ENCODE results near the gene GABRA5. TPM values are rescaled to one million over a fixed set of nuclear protein-coding genes. Genes with fewer than 3 reads are reported as not detected.

GABRA5 gene
- total RNA-seq, 1 experiment from 2014 or later: 0.67 TPM

DNA sequence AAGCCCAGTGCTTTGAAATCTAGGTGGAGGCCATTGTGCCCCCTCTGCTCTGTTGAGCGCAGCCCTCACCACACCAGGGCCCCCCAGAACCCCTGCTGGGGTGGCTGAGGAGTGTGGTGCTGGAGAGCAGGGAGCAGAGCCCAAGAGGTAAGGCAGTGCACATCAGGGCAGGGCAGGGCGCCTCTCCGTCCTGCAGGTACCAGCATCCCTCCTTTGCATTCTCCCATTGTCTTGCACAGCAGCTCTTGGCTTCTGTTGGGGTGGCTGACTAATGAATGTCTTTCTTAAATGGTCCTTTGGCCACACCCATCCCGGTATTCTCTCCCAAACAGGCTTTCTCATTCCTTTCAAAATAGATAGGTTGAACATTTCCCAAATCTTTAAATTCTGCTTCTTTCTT is 62.7 kb downstream of the GABRA5 start:
- DNase-seq: no peak
- no peaks in the 10 kb centered on the region for H3K4me1 ChIP-seq

DNA sequence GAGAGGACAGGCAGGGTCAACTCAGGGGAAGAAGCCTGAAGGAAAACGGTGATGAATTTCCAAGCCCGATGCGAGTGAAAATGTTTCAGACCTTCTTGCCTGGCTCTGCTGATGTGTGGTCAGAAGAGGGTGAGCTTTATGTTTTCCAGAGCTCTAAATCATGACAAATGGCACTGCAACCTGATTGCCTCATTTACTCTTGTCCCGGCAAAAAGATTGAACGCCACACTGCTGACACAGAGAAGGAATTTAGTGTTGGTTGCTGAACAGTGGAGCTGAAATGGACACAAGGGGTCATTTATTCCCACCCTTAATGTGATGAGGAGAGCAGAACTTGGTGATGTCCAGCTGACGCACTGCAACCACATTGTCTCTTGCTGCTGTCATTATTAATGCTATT is 68.0 kb downstream of the GABRA5 start:
- H3K4me1 ChIP-seq: no peaks in the 10 kb centered on the region
- H3K27ac ChIP-seq: no peak overlapping the region
- no peak for DNase-seq
- H3K36me3 ChIP-seq: no peaks in the 10 kb centered on the region
- no peak overlapping the region for H3K4me3 ChIP-seq
- H3K9me3 ChIP-seq (replicated peaks): no peaks in the 10 kb centered on the region
- no peaks in the 10 kb centered on the region for H3K27me3 ChIP-seq

More for the DNA sequence above, 62.7 kb downstream of the GABRA5 start:
- Histone ChIP-seq H3K27ac (no peak overlapping the region), H3K36me3 (no peaks in the 10 kb centered on the region), H3K9me3 (replicated peaks) (no peaks in the 10 kb centered on the region), H3K27me3 (no peaks in the 10 kb centered on the region), H3K4me3 (no peak overlapping the region)

GRCh38 chr15:26935322-26935721 is 68.5 kb downstream of the GABRA5 start:
- Histone ChIP-seq H3K36me3 (no peaks in the 10 kb centered on the region), H3K27me3 (no peaks in the 10 kb centered on the region), H3K4me3 (no peak overlapping the region), H3K4me1 (no peaks in the 10 kb centered on the region), H3K9me3 (replicated peaks) (no peaks in the 10 kb centered on the region), H3K27ac (no peak overlapping the region)
- DNase-seq: no peak

GRCh38 chr15:26936502-26936901 is 69.6 kb downstream of the GABRA5 start:
- no peaks in the 10 kb centered on the region for H3K4me1 ChIP-seq
- no peak overlapping the region for H3K27ac ChIP-seq
- no peaks in the 10 kb centered on the region for H3K36me3 ChIP-seq
- no peaks in the 10 kb centered on the region for H3K27me3 ChIP-seq
- no peaks in the 10 kb centered on the region for H3K9me3 ChIP-seq (replicated peaks)
- no peak overlapping the region for H3K4me3 ChIP-seq
- no peak for DNase-seq

DNA sequence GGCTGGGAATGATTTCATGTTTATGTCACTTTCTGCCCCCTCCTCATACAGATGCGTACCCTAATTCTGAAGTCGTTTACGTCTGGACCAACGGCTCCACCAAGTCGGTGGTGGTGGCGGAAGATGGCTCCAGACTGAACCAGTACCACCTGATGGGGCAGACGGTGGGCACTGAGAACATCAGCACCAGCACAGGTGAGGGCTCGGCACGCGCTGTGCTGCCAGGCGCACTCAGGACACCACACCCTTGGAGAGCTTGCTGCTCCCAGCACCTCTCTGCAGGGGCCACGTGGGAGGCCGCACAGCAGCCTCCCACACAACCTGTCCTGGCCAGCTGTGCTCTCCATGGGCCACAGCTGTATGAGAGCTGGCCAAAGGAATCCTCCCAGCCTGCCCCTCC is 70.3 kb downstream of the GABRA5 start:
- H3K36me3 ChIP-seq: no peaks in the 10 kb centered on the region
- H3K27me3 ChIP-seq: no peaks in the 10 kb centered on the region
- H3K27ac ChIP-seq: no peak overlapping the region
- no peak overlapping the region for H3K4me3 ChIP-seq
- no peak for DNase-seq
- no peaks in the 10 kb centered on the region for H3K9me3 ChIP-seq (replicated peaks)
- no peaks in the 10 kb centered on the region for H3K4me1 ChIP-seq

DNA sequence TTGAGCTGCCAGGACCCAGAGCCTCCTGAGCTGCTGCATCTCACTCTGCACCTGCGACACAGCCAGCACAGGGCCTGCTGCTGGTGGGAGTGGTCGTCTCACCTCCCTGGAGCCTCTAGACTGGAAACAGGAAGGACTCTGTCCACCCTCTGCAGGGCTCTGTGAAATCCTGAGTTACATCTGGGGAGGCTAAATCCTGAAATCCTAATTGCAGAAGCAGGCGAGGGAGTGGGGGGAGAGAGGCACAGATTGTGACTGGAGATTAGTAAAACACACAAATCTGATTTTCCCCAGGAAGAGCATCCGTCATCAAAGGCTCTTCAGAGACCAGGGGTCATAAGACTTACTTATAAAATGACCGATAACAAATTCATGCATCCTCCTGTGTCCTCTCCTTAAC is 72.5 kb downstream of the GABRA5 start:
- Histone ChIP-seq H3K27me3 (no peaks in the 10 kb centered on the region), H3K27ac (no peak overlapping the region), H3K4me1 (no peaks in the 10 kb centered on the region), H3K9me3 (replicated peaks) (no peaks in the 10 kb centered on the region), H3K4me3 (no peak overlapping the region), H3K36me3 (no peaks in the 10 kb centered on the region)
- no peak for DNase-seq

DNA sequence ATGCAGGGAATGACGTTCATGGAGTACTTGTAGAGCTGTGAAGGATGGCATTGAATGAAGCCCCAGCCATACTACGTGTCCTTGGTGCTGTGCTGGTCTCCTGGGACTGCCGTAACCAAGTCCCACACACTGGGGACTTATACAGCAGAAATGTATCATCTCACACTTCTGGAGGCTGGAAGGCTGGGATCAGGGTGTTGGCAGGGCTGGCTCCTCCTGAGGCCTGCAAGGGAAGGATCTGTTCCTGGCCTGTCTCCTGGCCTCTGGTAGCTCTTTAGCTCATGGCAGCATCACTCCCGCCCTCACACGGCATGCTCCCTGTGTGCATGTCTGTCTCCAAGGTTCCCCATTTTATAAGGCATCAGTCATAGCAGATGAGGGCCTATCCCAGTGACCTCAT is 74.6 kb downstream of the GABRA5 start:
- Histone ChIP-seq H3K4me1 (no peaks in the 10 kb centered on the region), H3K9me3 (replicated peaks) (no peaks in the 10 kb centered on the region), H3K27ac (no peak overlapping the region), H3K36me3 (no peaks in the 10 kb centered on the region), H3K4me3 (no peak overlapping the region), H3K27me3 (no peaks in the 10 kb centered on the region)
- no peak for DNase-seq

- H3K36me3 ChIP-seq: no peaks in the 10 kb centered on the region
- no peaks in the 10 kb centered on the region for H3K9me3 ChIP-seq (replicated peaks)
- DNase-seq: no peak
- peaks cover 2% of the 10 kb centered on the region; the same call in 1 of the 2 replicates for H3K27me3 ChIP-seq
- H3K4me3 ChIP-seq: no peak overlapping the region
- H3K4me1 ChIP-seq: peaks cover 2% of the 10 kb centered on the region; the same call in 1 of the 2 replicates
- H3K27ac ChIP-seq: no peak overlapping the region
These were observed 77.0 kb downstream of the GABRA5 start for GRCh38 chr15:26943866-26944265.

DNA sequence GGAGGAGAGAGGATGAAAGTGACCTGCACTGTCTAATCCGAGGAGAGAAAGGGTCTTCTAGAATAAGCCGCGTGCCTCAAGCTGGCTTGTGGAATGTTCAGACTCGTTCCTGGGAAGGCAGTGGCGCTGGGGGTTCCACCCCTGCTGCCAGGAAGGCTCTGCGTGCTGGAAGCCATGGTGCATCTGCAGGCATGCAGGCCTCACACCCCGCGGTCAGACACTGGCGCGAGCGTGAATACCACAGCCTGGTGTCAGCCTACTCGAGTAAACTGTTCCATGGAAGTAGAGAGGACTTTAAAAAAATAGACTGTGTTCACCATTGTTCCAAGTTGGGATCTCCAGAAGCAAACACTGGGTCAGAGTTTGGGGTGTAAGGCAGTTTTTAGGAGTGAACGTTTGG is 78.2 kb downstream of the GABRA5 start:
- no peak for DNase-seq
- H3K9me3 ChIP-seq (replicated peaks): no peaks in the 10 kb centered on the region
- H3K4me1 ChIP-seq: peaks cover 2% of the 10 kb centered on the region; the same call in 1 of the 2 replicates
- no peak overlapping the region for H3K27ac ChIP-seq
- H3K4me3 ChIP-seq: no peak overlapping the region
- no peaks in the 10 kb centered on the region for H3K36me3 ChIP-seq
- peaks cover 2% of the 10 kb centered on the region; the same call in 1 of the 2 replicates for H3K27me3 ChIP-seq

GRCh38 chr15:26950001-26950400 is 83.1 kb downstream of the GABRA5 start:
- Histone ChIP-seq H3K36me3 (no peaks in the 10 kb centered on the region), H3K4me1 (peaks cover 2% of the 10 kb centered on the region; the same call in 1 of the 2 replicates), H3K4me3 (no peak overlapping the region), H3K27ac (no peak overlapping the region), H3K9me3 (replicated peaks) (0 out of 2 replicates have a peak, but pooled peaks cover 2% of the 10 kb centered on the region), H3K27me3 (peaks cover 2% of the 10 kb centered on the region; the same call in 1 of the 2 replicates)
- no peak for DNase-seq

GRCh38 chr15:26954403-26954802 is 87.5 kb downstream of the GABRA5 start:
- no peak overlapping the region for H3K27ac ChIP-seq
- H3K9me3 ChIP-seq (replicated peaks): 0 out of 2 replicates have a peak, but pooled peaks cover 2% of the 10 kb centered on the region
- DNase-seq: no peak
- no peaks in the 10 kb centered on the region for H3K27me3 ChIP-seq
- H3K36me3 ChIP-seq: no peaks in the 10 kb centered on the region
- no peak overlapping the region for H3K4me3 ChIP-seq
- no peaks in the 10 kb centered on the region for H3K4me1 ChIP-seq

- Histone ChIP-seq H3K36me3 (no peaks in the 10 kb centered on the region), H3K27ac (no peak overlapping the region), H3K4me3 (no peak overlapping the region), H3K4me1 (no peaks in the 10 kb centered on the region), H3K27me3 (no peaks in the 10 kb centered on the region), H3K9me3 (replicated peaks) (no peaks in the 10 kb centered on the region)
- DNase-seq: no peak
These were observed 100.9 kb downstream of the GABRA5 start for GRCh38 chr15:26967719-26968269.

- Histone ChIP-seq H3K4me1 (no peaks in the 10 kb centered on the region), H3K27ac (no peak overlapping the region), H3K9me3 (replicated peaks) (no peaks in the 10 kb centered on the region), H3K36me3 (no peaks in the 10 kb centered on the region), H3K4me3 (no peak overlapping the region), H3K27me3 (no peaks in the 10 kb centered on the region)
- DNase-seq: no peak
These were observed 101.9 kb downstream of the GABRA5 start for GRCh38 chr15:26968806-26969205.

- DNase-seq: peak; percentile 75 to 76
- Histone ChIP-seq H3K36me3 (no peaks in the 10 kb centered on the region), H3K4me3 (peak within 1 kb of the TSS; percentile 67)
These were observed 103.9 kb downstream of the GABRA5 start, which contains the start of gene GABRG3 for GRCh38 chr15:26970712-26971210. Gene GABRG3, plus strand, starts transcription at chr15:26971181.

DNA sequence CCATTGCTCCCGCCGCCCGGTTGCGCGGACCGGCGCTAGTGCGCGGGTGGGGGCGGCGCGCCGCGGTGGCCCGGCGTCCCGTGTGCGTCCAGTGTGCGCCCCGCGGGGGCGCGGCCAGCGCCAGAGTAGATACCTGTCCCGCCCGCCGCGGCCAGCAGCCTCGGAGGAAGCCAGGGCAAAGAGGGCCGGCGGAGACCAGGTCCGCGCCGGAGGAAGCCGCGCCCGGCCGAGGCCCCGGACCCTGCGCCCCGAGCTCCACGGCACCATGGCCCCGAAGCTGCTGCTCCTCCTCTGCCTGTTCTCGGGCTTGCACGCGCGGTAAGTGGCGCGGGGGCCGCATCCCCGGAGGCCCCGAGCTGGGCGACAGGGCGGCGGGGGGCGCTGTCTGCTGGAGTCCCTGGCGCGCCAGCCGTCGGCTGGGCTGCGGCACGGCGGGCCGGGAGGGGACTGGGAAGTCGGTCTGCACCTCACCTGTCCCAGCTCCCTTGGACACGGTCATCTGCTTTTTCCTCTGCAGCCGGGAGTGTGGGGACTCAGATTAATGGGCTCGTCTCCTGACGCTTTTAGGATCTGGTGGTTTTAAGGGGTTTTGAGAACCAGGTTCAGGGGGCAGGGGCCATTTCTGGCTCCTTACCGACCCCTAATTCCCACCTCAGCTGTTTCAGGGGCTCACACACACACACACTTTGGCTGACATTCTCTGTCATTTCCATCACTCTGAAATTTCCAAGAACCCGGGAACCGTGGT is 104.6 kb downstream of the GABRA5 start:
- peak overlapping the region; percentile 64; the same call in 1 of the 2 replicates for H3K27ac ChIP-seq
- H3K36me3 ChIP-seq: no peaks in the 10 kb centered on the region
- no peaks in the 10 kb centered on the region for H3K9me3 ChIP-seq (replicated peaks)
- no peaks in the 10 kb centered on the region for H3K4me1 ChIP-seq
- DNase-seq: peak; percentile 24 to 41
- peak overlapping the region; percentile 67 for H3K4me3 ChIP-seq
- no peaks in the 10 kb centered on the region for H3K27me3 ChIP-seq

More at GRCh38 chr15:26970712-26971210, 103.9 kb downstream of the GABRA5 start, which contains the start of gene GABRG3:
- Histone ChIP-seq H3K27ac (peak within 1 kb of the TSS; percentile 64; the same call in 1 of the 2 replicates), H3K9me3 (replicated peaks) (no peaks in the 10 kb centered on the region), H3K4me1 (no peaks in the 10 kb centered on the region), H3K27me3 (no peaks in the 10 kb centered on the region)
